GM06990 (cell line): ENCODE data around the gene IPO11.

ENCODE experiments used
- DNase-seq: peaks from one replicate; pipeline ENCODE4 v3.0.0-alpha.2; 2011; ENCODE audit not compliant: insufficient read length; ENCODE audit errors: extremely low read depth
- H3K27me3 ChIP-seq: replicated peaks from 2 replicates; pipeline ENCODE4 v1.6.0; 2011; ENCODE audit warnings: low read length; ENCODE audit not compliant: control insufficient read depth, insufficient read depth
- H3K36me3 ChIP-seq: 2 replicates; pipeline ENCODE4 v1.5.1; 2011; ENCODE audit warnings: low read length; ENCODE audit not compliant: control insufficient read depth, insufficient read depth
- H3K4me3 ChIP-seq: replicated peaks from 2 replicates; pipeline ENCODE4 v1.5.1; 2011; ENCODE audit warnings: low read depth, mild to moderate bottlenecking, control low read depth, low read length
- CTCF ChIP-seq: IDR thresholded peaks from 2 replicates; pipeline ENCODE4 v1.5.1; 2011; ENCODE audit warnings: low read length, control low read depth, mild to moderate bottlenecking, inconsistent platforms; ENCODE audit not compliant: insufficient read depth, poor library complexity, severe bottlenecking

Gene IPO11

GRCh38 chr5:62594364-62594984 is 181.9 kb downstream of the IPO11 start:
- Histone ChIP-seq H3K27me3 (no peaks in the 10 kb centered on the region), H3K36me3 (peaks cover 1% of the 10 kb centered on the region; the same call in 1 of the 2 replicates), H3K4me3 (no peak overlapping the region)
- no peak for TF ChIP-seq CTCF
- no peak for DNase-seq

- TF ChIP-seq CTCF: no peak
- no peak for DNase-seq
- Histone ChIP-seq H3K36me3 (peaks cover 1% of the 10 kb centered on the region; the same call in 1 of the 2 replicates), H3K4me3 (no peak overlapping the region), H3K27me3 (no peaks in the 10 kb centered on the region)
Observed at GRCh38 chr5:62596096-62596495, 183.5 kb downstream of the IPO11 start.

DNA sequence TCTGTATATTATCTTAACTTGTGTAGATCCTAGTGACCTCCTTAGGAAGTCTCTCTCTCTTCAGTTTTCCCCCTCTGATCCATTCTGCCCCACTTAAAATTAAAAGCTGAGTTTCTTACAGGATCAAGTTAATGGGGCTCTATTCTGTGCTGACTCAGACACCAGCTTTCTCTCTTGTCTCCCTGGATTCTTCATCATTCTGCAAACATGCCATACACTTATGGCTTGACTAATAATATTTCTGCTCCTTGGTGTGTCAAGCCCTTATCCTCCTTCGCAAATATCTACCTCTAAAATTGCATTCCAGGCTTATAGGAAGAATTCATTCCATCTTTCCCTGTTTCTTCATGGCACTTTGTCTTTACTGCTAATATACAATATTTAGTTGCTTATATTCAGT is 184.1 kb downstream of the IPO11 start:
- Histone ChIP-seq H3K4me3 (no peak overlapping the region), H3K36me3 (peaks cover 1% of the 10 kb centered on the region; the same call in 1 of the 2 replicates), H3K27me3 (no peaks in the 10 kb centered on the region)
- no peak for TF ChIP-seq CTCF
- DNase-seq: no peak

GRCh38 chr5:62597314-62597713 is 184.8 kb downstream of the IPO11 start:
- peaks cover 1% of the 10 kb centered on the region; the same call in 1 of the 2 replicates for H3K36me3 ChIP-seq
- no peak overlapping the region for H3K4me3 ChIP-seq
- H3K27me3 ChIP-seq: no peaks in the 10 kb centered on the region
- DNase-seq: no peak
- TF ChIP-seq CTCF: no peak

- DNase-seq: no peak
- H3K4me3 ChIP-seq: no peak overlapping the region
- no peak for TF ChIP-seq CTCF
- H3K36me3 ChIP-seq: no peaks in the 10 kb centered on the region
- no peaks in the 10 kb centered on the region for H3K27me3 ChIP-seq
Observed at GRCh38 chr5:62600560-62601252, 188.1 kb downstream of the IPO11 start.
